Keratinocyte (primary cell): Measurements from ENCODE around the gene AOPEP. TPM values are rescaled to one million over a fixed set of nuclear protein-coding genes. Genes with fewer than 3 reads are reported as not detected.

Source experiments
- DNase-seq: peaks from one replicate; pipeline ENCODE4 v3.0.0-alpha.2; 2011; ENCODE audit warnings: low read depth, missing footprints, low spot score
- FAIRE-seq: peaks from 2 replicates; lab custom pipeline; 2011; peaks lifted over from hg19 to GRCh38; lab: Jason Lieb, UNC
- H2AFZ ChIP-seq: 2 replicates; pipeline ENCODE4 v1.6.0; 2012; ENCODE audit warnings: low read length, control low read depth, inconsistent platforms; ENCODE audit not compliant: control insufficient read depth
- H3K27ac ChIP-seq: 2 replicates; pipeline ENCODE4 v1.5.1; 2011; ENCODE audit warnings: low read length; ENCODE audit not compliant: control insufficient read depth, insufficient read depth
- H3K27me3 ChIP-seq: 3 replicates; pipeline ENCODE4 v1.6.0; 2011; ENCODE audit warnings: low read length; ENCODE audit not compliant: control insufficient read depth, insufficient read depth; ENCODE audit errors: extremely low read depth
- H3K36me3 ChIP-seq, 2 experiments: 2 replicates in 1 of 2; 3 replicates in 1 of 2; pipeline ENCODE4 v1.5.1; 2011; ENCODE audit warnings: low read length in 2 of 2, mild to moderate bottlenecking in 1 of 2; ENCODE audit not compliant: control insufficient read depth in 2 of 2, insufficient read depth in 2 of 2; ENCODE audit errors: extremely low read depth in 1 of 2
- H3K4me1 ChIP-seq: 3 replicates; pipeline ENCODE4 v1.5.1; 2011; ENCODE audit warnings: low read length; ENCODE audit not compliant: control insufficient read depth, insufficient read depth; ENCODE audit errors: extremely low read depth
- H3K4me2 ChIP-seq: 3 replicates; pipeline ENCODE4 v1.6.0; 2011; ENCODE audit warnings: low read depth, low read length; ENCODE audit not compliant: control insufficient read depth, insufficient read depth; ENCODE audit errors: extremely low read depth
- H3K4me3 ChIP-seq, 3 experiments: fragments of 200-600 bp in 1 of 3; sonication (generic) in 1 of 3; 2 replicates in 2 of 3; 3 replicates in 1 of 3; pipeline ENCODE4 v1.5.1; 2011 to 2016; ENCODE audit warnings: low read length in 3 of 3, mild to moderate bottlenecking in 3 of 3, control low read depth in 2 of 3, inconsistent platforms in 1 of 3, low read depth in 1 of 3, mixed read lengths in 1 of 3, mixed run types in 1 of 3, moderate library complexity in 1 of 3; ENCODE audit not compliant: control insufficient read depth in 2 of 3, insufficient read depth in 2 of 3; ENCODE audit errors: extremely low read depth in 1 of 3
- H3K79me2 ChIP-seq: 2 replicates; pipeline ENCODE4 v1.6.0; 2012; ENCODE audit warnings: low read length; ENCODE audit not compliant: control insufficient read depth, insufficient read depth
- H3K9ac ChIP-seq: 3 replicates; pipeline ENCODE4 v1.6.0; 2011; ENCODE audit warnings: low read length; ENCODE audit not compliant: control insufficient read depth, insufficient read depth; ENCODE audit errors: extremely low read depth
- H3K9me1 ChIP-seq: 3 replicates; pipeline ENCODE4 v1.6.0; 2011; ENCODE audit warnings: low read length; ENCODE audit not compliant: control insufficient read depth, insufficient read depth; ENCODE audit errors: extremely low read depth
- H3K9me3 ChIP-seq: 2 replicates; pipeline ENCODE4 v1.5.1; 2012; ENCODE audit warnings: low read depth, low read length; ENCODE audit not compliant: control insufficient read depth
- H4K20me1 ChIP-seq: 3 replicates; pipeline ENCODE4 v1.6.0; 2011; ENCODE audit warnings: low read length; ENCODE audit not compliant: control insufficient read depth, insufficient read depth; ENCODE audit errors: extremely low read depth
- EZH2 ChIP-seq: IDR thresholded peaks from one replicate; pipeline ENCODE4 v1.6.1; 2012; ENCODE audit warnings: inconsistent platforms, mild to moderate bottlenecking, low read length, moderate library complexity
- dilution Hi-C: fragments of 300-500 bp; cut with MboI; formaldehyde crosslinking; loops from one replicate; pipeline ENCODE4 v1.7.0; 2020; ENCODE audit warnings: low sequenced_read_pairs; ENCODE audit not compliant: extremely low pct_ligation_motif_present
- polyA plus RNA-seq, 5 experiments: library from polyadenylated mRNA; depleted of rRNA in 3 of 5; stranded (reverse) in 3 of 5; stranded (forward) in 1 of 5; unstranded in 1 of 5; fragments of >200 nt; gene quantifications; 1 replicate in 1 of 5; 2 replicates in 3 of 5; 3 replicates in 1 of 5; pipeline versions ENCODE4 v1.2.1 to v1.2.3, GENCODE V29; 2011 to 2012; ENCODE audit warnings: missing spikeins in 2 of 5, low read depth in 1 of 5, low replicate concordance in 1 of 5
- TF ChIP-seq, protein P1 (sequence below), 3 experiments: IDR thresholded peaks in 1 of 3; conservative IDR thresholded peaks in 1 of 3; optimal IDR thresholded peaks in 1 of 3; 2 replicates in 2 of 3; 3 replicates in 1 of 3; pipeline versions ENCODE3 to v1.5.1; 2011; ENCODE audit warnings: low read length in 3 of 3, mild to moderate bottlenecking in 3 of 3, moderate library complexity in 2 of 3, control low read depth in 1 of 3, inconsistent platforms in 1 of 3; ENCODE audit not compliant: insufficient read depth in 2 of 3; ENCODE audit errors: extremely low read depth in 1 of 3

AOPEP gene
- polyA plus RNA-seq, 1 donor (not counting 4 experiments of a cell fraction or from before 2014, with no cell fraction given): 27.0 TPM

DNA sequence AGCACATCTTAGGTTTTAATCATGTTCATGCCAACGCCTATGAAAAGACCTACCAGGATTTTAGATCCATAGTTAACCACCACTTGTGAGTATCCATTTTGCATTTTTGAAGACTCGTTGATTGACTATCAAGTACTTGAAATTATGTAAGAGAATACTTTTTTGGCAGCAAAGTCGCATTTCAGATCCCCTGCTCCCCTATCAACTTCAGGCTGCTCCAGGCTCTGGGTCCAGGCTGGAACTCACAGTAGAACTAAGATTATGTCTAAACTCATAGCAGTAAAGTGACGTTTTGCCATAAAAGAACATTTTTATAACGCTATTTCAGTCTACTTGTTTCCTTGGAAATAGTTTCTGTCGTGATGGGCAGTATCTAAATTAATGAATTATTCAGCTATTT lies 323.3 kb downstream of the AOPEP start:
- Histone ChIP-seq H3K9me3 (no peaks in the 10 kb centered on the region), H3K79me2 (peaks cover 80% of the 10 kb centered on the region), H3K27ac (peak overlapping the region; percentile 86), H2AFZ (no peak overlapping the region), H3K27me3 (no peaks in the 10 kb centered on the region), H4K20me1 (no peaks in the 10 kb centered on the region), H3K36me3 (peaks cover 2% of the 10 kb centered on the region in 2 experiments), H3K4me2 (peak overlapping the region; percentile 95), H3K4me3 (peak overlapping the region; percentile 53 to 88 (median 82)), H3K9ac (peak overlapping the region; percentile 90), H3K9me1 (no peaks in the 10 kb centered on the region), H3K4me1 (peaks cover 46% of the 10 kb centered on the region)
- TF ChIP-seq, protein P1, sequence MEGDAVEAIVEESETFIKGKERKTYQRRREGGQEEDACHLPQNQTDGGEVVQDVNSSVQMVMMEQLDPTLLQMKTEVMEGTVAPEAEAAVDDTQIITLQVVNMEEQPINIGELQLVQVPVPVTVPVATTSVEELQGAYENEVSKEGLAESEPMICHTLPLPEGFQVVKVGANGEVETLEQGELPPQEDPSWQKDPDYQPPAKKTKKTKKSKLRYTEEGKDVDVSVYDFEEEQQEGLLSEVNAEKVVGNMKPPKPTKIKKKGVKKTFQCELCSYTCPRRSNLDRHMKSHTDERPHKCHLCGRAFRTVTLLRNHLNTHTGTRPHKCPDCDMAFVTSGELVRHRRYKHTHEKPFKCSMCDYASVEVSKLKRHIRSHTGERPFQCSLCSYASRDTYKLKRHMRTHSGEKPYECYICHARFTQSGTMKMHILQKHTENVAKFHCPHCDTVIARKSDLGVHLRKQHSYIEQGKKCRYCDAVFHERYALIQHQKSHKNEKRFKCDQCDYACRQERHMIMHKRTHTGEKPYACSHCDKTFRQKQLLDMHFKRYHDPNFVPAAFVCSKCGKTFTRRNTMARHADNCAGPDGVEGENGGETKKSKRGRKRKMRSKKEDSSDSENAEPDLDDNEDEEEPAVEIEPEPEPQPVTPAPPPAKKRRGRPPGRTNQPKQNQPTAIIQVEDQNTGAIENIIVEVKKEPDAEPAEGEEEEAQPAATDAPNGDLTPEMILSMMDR (optimal IDR thresholded peaks at IDR 0.05 in 1 of 3, IDR thresholded peaks at IDR 0.05 in 1 of 3, conservative IDR thresholded peaks at IDR 0.05 in 1 of 3; ENCODE audit: extremely low read depth in 1 of 3, insufficient read depth in 2 of 3, low read length in 3 of 3): no peak
- TF ChIP-seq EZH2: no peak
- dilution Hi-C loops: no loop called here
- no peak for FAIRE-seq
- no peak for DNase-seq

DNA sequence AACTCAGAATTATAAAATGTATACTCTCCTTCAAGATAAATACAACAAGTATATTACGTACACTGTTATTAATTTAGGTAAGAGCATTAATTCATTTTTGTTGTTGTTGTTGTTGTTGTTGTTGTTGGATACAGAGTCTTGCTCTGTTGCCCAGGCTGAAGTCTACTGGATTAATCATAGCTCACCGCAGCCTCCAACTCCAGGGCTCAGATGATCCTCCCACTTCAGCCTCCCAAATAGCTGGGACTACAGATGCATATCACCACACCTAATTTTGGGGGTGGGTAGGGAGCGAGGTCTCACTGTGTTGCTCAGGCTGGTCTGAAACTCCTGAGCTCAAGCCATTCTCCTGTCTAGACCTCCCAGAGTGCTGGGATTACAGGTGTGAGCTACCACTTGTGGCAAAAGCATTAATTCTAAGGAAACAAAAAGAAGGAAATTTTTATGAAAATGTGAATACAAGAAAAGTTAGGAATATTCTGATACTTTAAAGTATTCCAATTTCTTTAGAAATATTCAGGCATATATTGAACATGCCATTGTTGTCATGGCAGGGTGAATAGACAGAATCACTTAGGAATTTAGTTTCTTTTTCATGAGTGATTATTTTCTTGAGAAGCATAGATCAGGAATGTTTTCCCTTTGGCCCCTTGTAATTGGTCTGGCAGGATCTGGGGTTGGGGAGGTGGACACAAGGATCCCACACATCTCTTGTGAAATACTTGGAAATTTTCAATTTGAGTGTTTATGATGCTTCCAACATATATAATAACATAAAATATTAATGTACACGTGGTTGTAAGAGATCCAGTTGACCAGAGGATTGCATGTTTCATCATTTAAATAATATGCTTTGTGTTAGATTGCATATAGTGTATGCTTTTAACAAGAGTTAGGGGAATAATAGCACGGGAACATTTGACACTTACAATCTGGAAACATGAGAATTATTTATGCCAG lies 327.4 kb downstream of the AOPEP start:
- dilution Hi-C loops: no loop called here
- Histone ChIP-seq H3K79me2 (peaks cover 95% of the 10 kb centered on the region), H3K4me1 (peaks cover 42% of the 10 kb centered on the region), H2AFZ (no peak overlapping the region), H3K4me3 (peak overlapping the region in 1 of 3 experiments; percentile 3), H3K9ac (no peak overlapping the region), H3K4me2 (peak overlapping the region; percentile 88), H3K9me1 (no peaks in the 10 kb centered on the region), H3K9me3 (no peaks in the 10 kb centered on the region), H3K36me3 (peaks cover 0 to 6% of the 10 kb centered on the region in 2 experiments), H4K20me1 (no peaks in the 10 kb centered on the region), H3K27me3 (no peaks in the 10 kb centered on the region), H3K27ac (peak overlapping the region; percentile 25)
- TF ChIP-seq, protein P1 (optimal IDR thresholded peaks at IDR 0.05 in 1 of 3, IDR thresholded peaks at IDR 0.05 in 1 of 3, conservative IDR thresholded peaks at IDR 0.05 in 1 of 3; ENCODE audit: extremely low read depth in 1 of 3, insufficient read depth in 2 of 3, low read length in 3 of 3): no peak
- TF ChIP-seq EZH2: no peak
- no peak for DNase-seq
- no peak for FAIRE-seq
